Fibroblast of upper back skin (primary cell): ENCODE measurements around the gene SPRED2.

Experiments used
- DNase-seq: peaks from one replicate; pipeline ENCODE4 v3.0.0-alpha.2; 2013

Gene SPRED2

DNA sequence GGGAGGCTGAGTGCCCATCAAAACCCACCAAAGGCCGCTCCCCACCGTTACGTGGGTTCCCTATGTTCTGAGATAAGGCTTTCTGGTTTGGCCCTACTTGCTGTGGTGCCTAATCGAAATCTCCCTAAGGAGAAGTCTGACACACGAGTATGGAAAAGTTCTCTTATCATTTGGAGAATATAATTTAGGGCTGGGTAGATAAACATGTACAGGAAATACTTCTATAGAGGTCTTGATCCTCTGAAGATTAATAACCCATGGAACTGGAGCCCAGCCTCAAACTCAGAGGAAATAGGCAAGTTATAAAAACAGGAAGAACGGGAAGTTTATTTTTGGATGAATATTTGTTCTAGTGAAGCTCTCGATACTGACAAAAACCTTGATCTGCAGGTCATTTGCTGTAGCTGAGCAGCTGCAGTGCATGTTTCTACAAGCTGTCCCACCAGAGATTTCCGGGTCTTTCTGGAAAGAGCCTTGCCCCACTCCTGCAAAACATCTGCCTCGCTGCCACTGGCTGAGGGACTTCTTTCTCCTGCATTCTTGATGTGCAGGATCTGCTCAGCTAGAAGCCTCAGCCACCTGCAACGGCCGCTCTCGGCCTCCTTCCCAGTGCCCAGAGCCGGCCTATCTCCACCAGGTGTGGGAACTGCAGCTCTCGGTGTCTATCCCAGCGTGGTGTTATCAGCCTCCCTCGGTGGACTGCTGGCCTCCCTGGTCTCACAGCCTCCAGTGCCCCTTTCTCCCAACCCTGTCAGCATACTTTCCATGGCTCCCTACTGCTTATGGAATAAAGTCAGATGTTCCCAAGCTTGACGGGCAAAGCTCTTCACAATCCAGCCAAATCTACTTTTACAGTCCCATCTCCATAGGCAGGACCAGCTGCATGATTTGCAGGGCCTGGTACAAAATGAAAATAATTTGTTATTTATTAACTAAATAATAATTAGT lies 48.6 kb downstream of the SPRED2 start:
- DNase-seq = no peak

- DNase-seq = peak; percentile 83
Measured at GRCh38 chr2:65382776-65383357, 49.5 kb downstream of the SPRED2 start.

DNA sequence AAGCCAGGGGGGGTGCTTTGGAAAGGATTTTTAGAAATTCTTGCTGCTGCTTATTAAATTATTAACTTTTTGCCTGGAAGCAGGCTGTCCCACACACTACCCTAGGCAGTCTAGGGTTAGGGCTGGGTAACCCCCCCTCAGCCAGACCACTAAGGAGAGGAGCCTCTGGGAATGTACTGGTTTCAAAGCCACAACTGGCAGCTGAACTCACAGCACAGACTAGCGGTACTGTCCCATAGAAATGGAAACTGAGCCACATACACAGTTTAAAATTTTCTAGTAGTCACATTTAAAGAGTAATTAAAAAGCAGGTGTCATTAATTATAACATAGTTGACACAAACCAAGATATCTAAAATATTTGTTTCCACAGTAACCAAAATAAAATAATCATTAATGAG lies 50.1 kb downstream of the SPRED2 start:
- no peak for DNase-seq

GRCh38 chr2:65381607-65382051 lies 50.8 kb downstream of the SPRED2 start:
- DNase-seq = no peak

GRCh38 chr2:65380255-65380654 lies 52.1 kb downstream of the SPRED2 start:
- no peak for DNase-seq

DNA sequence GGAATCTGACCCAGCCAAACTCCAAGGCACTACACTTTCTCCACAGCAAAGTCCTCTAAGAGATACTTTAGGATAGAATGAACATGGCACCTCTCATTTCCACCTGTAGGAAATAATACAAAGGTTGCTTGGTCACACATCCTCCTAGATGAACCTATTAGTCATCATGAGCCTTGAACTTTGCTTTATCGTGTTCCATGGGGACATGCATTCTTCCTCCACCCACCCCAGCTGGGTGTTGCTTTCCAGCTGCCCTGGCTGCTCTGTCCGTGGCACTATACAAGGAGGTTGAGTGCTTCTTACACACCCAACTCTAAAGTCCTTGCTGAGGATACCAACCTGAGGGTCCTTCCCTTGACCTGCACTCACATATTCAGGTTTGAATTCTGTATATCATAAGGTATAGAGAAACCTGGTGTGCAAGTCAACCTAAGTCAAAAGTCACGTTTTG lies 52.7 kb downstream of the SPRED2 start:
- DNase-seq = no peak

DNA sequence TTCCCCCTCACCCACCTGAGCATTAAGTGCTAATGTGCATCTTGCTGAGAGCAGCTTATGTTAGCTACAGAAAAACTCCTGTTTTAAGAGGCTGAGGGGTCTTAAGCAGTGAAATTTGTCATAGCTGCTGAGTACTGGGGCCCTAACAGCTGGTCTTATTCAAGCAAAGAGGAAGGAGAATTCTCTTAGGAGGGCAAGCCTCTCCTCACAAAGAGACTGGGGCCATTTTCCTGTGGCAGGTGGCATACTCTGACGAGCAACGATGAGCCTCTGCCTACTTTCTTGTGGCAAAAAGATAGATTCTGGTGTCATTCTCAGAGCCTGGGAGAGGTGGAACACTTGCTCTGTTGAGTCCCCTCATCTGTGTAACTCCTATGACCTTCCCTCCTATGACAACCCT lies 53.2 kb downstream of the SPRED2 start:
- DNase-seq = no peak

DNA sequence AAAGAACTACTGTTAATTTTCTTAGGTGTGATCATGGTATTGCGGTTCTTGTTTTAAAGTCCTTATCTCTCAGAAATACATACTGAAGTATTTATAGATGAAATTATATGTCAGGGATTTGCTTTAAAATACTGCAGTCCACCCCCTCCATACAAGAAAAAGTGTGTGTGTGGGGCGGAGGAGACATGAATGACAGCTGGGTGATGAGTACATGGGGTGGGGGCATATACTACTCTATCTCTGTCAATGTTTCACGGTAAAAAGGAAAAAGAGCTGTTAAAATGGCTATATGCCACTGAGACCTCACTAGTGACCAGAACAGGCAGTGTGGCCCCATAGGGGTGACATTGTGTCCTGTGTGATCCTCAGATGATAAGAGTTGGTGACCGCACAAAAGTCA lies 54.1 kb downstream of the SPRED2 start:
- DNase-seq = no peak

GRCh38 chr2:65377556-65378192 lies 54.7 kb downstream of the SPRED2 start:
- peak; percentile 80 for DNase-seq

DNA sequence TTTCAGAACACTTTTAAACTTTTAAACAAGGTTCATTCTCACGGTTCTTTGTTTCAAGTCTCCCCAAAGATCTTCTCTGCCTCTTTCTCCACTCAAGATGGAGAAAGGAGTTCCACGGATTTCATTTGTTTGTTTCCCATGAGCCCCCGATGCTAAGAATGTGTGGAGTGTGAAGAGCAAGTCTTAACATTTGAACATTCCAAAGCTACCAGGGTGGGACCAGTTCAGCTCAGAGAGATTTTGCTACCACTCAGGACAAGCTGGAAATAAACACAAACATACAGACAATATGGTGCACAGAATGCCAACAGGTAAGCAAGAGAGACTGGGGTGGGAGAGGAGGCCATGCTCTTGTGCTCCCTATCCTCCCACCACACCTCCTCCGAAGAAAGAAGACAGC lies 56.7 kb downstream of the SPRED2 start:
- no peak for DNase-seq

- no peak for DNase-seq
Measured at GRCh38 chr2:65374999-65375398, 57.4 kb downstream of the SPRED2 start.

DNA sequence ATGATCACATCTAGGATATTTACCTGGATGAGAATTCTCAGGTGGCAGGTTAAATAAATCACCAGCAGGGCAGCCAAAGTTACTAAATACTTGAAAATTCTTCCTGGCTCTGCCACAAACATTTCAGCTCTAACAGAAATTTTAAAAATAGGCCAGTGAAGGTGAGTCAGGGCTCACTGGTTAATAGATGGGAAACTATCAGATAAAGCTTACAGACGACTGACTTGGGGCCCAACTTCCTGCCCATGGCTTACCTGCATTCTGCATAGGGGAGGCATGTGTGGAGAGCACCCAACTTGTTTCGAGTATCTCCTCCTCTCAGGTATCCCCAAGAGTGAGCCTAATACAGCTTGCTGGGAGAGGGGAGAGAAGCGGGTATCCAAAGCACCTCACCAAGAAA lies 57.8 kb downstream of the SPRED2 start:
- no peak for DNase-seq

GRCh38 chr2:65373365-65373918 lies 59.0 kb downstream of the SPRED2 start:
- no peak for DNase-seq

GRCh38 chr2:65372619-65373018 lies 59.8 kb downstream of the SPRED2 start:
- DNase-seq = no peak

DNA sequence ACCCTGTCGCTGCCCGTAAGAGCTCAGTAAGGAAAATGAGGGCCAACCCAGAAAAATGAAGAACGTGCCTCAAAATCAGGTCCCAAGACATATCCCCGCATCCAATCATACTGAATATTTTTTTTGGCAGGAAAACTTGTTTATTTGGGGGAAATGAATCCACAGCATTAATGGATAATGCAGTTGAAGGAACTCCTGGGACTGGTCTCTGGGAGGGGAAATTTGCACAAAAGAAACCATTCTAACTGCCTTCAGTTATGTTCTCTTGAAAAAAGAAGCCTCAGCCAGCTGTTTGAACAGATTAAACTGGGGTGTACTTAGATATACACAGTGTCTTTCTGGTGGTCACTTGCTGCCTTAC lies 61.3 kb downstream of the SPRED2 start:
- DNase-seq = no peak

DNA sequence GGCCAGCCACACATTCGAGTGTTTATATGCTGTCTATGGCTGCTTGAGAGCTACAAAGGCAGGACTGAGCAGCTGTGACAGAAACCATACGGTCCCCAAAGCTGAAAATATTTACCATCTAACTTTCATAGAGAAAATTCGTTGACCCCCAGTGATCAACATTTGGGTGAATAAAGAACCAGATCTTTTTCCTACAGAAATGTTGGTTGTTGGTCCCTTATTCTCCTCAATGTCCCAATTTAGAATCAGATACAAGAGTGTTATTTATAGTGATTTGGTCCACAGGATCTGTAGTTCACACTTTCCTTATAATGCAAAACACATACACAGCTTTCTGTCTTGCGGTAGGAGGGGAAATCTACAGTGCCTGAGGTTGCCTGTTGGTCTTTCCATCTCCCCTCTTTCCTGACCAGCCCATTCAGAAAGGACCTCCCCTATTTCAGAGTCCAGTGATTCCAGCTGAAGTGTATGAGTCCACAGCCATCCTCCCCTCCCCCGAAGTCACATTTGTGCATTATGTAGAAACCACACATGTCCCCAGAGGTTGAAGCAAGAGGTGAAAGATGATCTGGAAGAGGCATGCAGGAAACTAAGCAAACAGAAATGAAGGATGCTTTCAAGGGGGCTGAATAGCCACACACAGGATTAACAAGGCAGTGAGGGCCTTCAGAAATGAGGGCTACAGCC lies 61.9 kb downstream of the SPRED2 start:
- DNase-seq = peak; percentile 81

- no peak for DNase-seq
Measured at GRCh38 chr2:65369980-65370379, 62.4 kb downstream of the SPRED2 start.

DNA sequence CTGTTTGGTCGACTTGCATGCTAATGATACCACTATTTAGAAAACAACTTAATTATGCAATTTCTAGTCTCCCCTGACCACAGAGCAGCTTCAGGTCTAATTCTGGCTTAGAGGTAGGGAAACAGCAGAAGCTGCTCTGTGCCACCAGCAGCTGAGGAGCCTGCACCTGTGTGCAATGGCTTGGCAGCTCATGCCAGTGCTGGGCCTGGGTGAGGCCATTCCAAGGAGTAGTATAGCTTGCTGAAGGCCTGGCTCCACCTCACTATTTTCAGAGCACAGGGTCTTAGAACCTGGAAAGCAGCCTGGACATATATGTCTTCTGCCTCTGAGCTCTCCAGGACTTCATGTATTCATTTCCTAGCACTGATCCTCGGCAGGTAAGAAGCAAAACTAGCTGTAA lies 62.8 kb downstream of the SPRED2 start:
- DNase-seq = no peak

GRCh38 chr2:65368468-65368867 lies 63.9 kb downstream of the SPRED2 start:
- no peak for DNase-seq

GRCh38 chr2:65367524-65367923 lies 64.9 kb downstream of the SPRED2 start:
- peak; percentile 98 for DNase-seq

GRCh38 chr2:65366595-65367125 lies 65.7 kb downstream of the SPRED2 start:
- peak; percentile 98 for DNase-seq

DNA sequence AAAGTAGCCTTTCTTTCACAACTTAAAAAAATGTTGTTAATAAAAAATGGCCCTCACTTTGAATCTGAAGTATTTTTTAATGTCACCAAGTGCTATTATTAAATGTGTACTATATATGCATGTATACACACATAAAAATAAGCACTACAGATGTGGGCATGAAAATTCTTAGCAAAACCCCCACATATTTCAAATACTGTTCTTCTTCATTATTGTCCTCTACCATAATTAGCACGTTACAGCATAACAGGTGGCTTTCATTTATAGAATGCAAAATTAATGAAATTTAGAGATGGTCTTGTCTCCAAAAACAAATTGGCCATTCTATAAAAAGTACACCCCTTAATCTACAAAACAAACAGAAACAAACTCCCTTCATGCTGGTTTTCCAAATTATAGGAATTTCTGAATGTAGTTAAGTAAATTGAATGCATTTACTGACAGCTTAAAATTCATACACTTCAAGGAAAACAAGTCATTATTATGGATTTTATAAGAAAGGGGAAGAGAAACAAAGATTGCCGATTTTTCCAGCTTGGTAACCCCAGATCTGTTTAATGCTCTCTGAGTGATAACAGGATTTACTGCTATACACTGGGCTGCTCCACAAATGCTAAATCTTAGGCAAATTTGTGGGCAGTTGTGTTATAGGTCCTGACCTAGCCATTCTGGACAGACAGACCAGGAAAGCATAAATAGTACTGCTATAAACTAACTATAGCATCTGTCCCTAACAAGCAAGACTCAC lies 67.2 kb downstream of the SPRED2 start:
- no peak for DNase-seq
